ENCODE data around the gene SNED1.

The SNED1 gene

GRCh38 chr2:241110607-241111439 is 112.4 kb downstream of the SNED1 start:
- DNase-seq = no peak

GRCh38 chr2:241111440-241111805 is 113.0 kb downstream of the SNED1 start:
- no peak for DNase-seq

- no peak for DNase-seq
Measured at GRCh38 chr2:241112046-241112445, 113.6 kb downstream of the SNED1 start.

- DNase-seq = no peak
Measured at GRCh38 chr2:241112592-241112991, 114.2 kb downstream of the SNED1 start.

- DNase-seq = no peak
Measured at GRCh38 chr2:241114836-241115235, 116.4 kb downstream of the SNED1 start.

- DNase-seq = no peak
Measured at GRCh38 chr2:241115361-241115760, 116.9 kb downstream of the SNED1 start.

GRCh38 chr2:241116606-241117560 is 118.5 kb downstream of the SNED1 start:
- DNase-seq = no peak

- DNase-seq = no peak
Measured at GRCh38 chr2:241118737-241119505, 120.5 kb downstream of the SNED1 start.

- DNase-seq = no peak
Measured at GRCh38 chr2:241120440-241120839, 122.0 kb downstream of the SNED1 start.

- DNase-seq = no peak
Measured at GRCh38 chr2:241121008-241121407, 122.6 kb downstream of the SNED1 start.

- DNase-seq = no peak
Measured at GRCh38 chr2:241122376-241123002, 124.1 kb downstream of the SNED1 start.

GRCh38 chr2:241123816-241124536 is 125.6 kb downstream of the SNED1 start:
- DNase-seq = no peak

GRCh38 chr2:241125626-241126025 is 127.2 kb downstream of the SNED1 start:
- DNase-seq = no peak

- DNase-seq = no peak
Measured at GRCh38 chr2:241126201-241126611, 127.8 kb downstream of the SNED1 start.

GRCh38 chr2:241126771-241127202 is 128.4 kb downstream of the SNED1 start:
- no peak for DNase-seq

GRCh38 chr2:241128266-241128665 is 129.8 kb downstream of the SNED1 start:
- no peak for DNase-seq

- no peak for DNase-seq
Measured at GRCh38 chr2:241129086-241129871, 130.9 kb downstream of the SNED1 start.

- DNase-seq = no peak
Measured at GRCh38 chr2:241130316-241130715, 131.9 kb downstream of the SNED1 start.

- no peak for DNase-seq
Measured at GRCh38 chr2:241131531-241131930, 133.1 kb downstream of the SNED1 start.

- no peak for DNase-seq
Measured at GRCh38 chr2:241132538-241133435, 134.4 kb downstream of the SNED1 start.
